ENCODE measurements around the gene TRAF3.
"Not testable (repeated sequence)": the region's sequence is repeated elsewhere in the genome, so short reads cannot be mapped to it uniquely, and the experiment has no call there.

Gene TRAF3

DNA sequence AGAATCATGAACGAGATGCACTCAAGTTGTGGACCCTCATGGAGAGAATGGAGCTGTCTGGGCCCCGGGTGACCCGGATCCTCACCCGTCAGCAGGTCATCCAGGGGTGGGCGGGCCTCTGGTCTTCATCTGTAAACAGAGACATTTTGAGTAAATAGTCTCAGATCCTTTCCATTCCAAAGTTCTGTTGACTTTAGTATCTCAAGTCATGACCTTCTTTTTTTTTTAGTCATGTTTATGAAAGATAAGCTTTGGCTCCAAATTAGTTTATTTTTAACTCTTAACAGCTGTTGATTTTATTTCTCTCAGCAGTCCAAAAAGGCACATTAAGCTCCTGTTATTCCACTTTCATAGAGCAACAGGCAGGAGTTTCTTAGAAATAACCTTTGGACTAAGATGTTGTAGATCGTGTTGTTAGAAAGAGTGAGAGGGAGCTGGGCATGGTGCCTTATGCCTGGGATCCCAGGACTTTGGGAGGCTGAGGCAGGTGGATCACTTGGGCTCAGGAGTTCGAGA lies 96.4 kb downstream of the TRAF3 start:
- Histone ChIP-seq H3K27ac (replicated peaks) (no peak overlapping the region), H3K4me3 (replicated peaks; ENCODE audit: insufficient read depth, low read length) (no peak overlapping the region), H3K27me3 (ENCODE audit: insufficient read depth, poor library complexity, severe bottlenecking) (no peaks in the 10 kb centered on the region)

DNA sequence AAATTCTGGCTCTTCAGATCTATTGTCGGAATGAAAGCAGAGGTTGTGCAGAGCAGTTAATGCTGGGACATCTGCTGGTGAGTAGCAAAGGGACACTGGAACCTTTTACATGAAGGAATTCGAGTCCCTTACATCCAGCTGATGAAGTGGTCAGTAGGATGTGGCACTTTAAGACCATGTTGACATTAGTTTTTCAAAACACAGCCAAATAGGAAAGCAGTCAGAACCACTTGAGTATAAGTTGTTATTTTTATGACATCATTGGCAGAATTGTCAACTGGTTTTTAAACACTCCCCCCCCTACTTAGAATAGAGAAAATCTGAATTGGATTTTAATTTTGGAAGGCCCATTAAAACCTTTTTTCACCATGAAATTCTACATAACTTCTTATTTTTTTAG lies 98.4 kb downstream of the TRAF3 start:
- DNase-seq (ENCODE audit: low read depth in 1 of 2, low spot score in 1 of 2) = no peak
- no peak overlapping the region for H3K4me3 ChIP-seq (replicated peaks; ENCODE audit: insufficient read depth, low read length)

More for the DNA sequence above, 96.4 kb downstream of the TRAF3 start:
- TF ChIP-seq POLR2AphosphoS5 (IDR thresholded peaks at IDR 0.05; ENCODE audit: low read depth) (no peak), CTCF (IDR thresholded peaks at IDR 0.05; ENCODE audit: insufficient read depth, low read length) (no peak), GABPA (IDR thresholded peaks at IDR 0.05; ENCODE audit: low read depth) (no peak), SPI1 (IDR thresholded peaks at IDR 0.05; ENCODE audit: borderline replicate concordance, low read depth) (no peak)
- TF ChIP-seq, protein P1, sequence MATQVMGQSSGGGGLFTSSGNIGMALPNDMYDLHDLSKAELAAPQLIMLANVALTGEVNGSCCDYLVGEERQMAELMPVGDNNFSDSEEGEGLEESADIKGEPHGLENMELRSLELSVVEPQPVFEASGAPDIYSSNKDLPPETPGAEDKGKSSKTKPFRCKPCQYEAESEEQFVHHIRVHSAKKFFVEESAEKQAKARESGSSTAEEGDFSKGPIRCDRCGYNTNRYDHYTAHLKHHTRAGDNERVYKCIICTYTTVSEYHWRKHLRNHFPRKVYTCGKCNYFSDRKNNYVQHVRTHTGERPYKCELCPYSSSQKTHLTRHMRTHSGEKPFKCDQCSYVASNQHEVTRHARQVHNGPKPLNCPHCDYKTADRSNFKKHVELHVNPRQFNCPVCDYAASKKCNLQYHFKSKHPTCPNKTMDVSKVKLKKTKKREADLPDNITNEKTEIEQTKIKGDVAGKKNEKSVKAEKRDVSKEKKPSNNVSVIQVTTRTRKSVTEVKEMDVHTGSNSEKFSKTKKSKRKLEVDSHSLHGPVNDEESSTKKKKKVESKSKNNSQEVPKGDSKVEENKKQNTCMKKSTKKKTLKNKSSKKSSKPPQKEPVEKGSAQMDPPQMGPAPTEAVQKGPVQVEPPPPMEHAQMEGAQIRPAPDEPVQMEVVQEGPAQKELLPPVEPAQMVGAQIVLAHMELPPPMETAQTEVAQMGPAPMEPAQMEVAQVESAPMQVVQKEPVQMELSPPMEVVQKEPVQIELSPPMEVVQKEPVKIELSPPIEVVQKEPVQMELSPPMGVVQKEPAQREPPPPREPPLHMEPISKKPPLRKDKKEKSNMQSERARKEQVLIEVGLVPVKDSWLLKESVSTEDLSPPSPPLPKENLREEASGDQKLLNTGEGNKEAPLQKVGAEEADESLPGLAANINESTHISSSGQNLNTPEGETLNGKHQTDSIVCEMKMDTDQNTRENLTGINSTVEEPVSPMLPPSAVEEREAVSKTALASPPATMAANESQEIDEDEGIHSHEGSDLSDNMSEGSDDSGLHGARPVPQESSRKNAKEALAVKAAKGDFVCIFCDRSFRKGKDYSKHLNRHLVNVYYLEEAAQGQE (IDR thresholded peaks at IDR 0.05; ENCODE audit: insufficient replicate concordance, low read depth) = no peak
- no peak for DNase-seq (ENCODE audit: low read depth in 1 of 2, low spot score in 1 of 2)

GRCh38 chr14:102877511-102877910 lies 100.3 kb downstream of the TRAF3 start:
- DNase-seq (ENCODE audit: low read depth in 1 of 2, low spot score in 1 of 2); H3K27me3 ChIP-seq (ENCODE audit: insufficient read depth, poor library complexity, severe bottlenecking); H3K4me3 ChIP-seq (replicated peaks; ENCODE audit: insufficient read depth, low read length); H3K27ac ChIP-seq (replicated peaks): not testable (repeated sequence)

More for the DNA sequence above, 98.4 kb downstream of the TRAF3 start:
- no peak for TF ChIP-seq CTCF (IDR thresholded peaks at IDR 0.05; ENCODE audit: insufficient read depth, low read length)
- TF ChIP-seq GABPA (IDR thresholded peaks at IDR 0.05; ENCODE audit: low read depth) = no peak
- TF ChIP-seq, protein P1 (IDR thresholded peaks at IDR 0.05; ENCODE audit: insufficient replicate concordance, low read depth) = no peak
- no peak for TF ChIP-seq SPI1 (IDR thresholded peaks at IDR 0.05; ENCODE audit: borderline replicate concordance, low read depth)
- TF ChIP-seq POLR2AphosphoS5 (IDR thresholded peaks at IDR 0.05; ENCODE audit: low read depth) = no peak
- no peak overlapping the region for H3K27ac ChIP-seq (replicated peaks)
- H3K27me3 ChIP-seq (ENCODE audit: insufficient read depth, poor library complexity, severe bottlenecking) = no peaks in the 10 kb centered on the region

GRCh38 chr14:102878174-102878969 lies 101.1 kb downstream of the TRAF3 start:
- DNase-seq (ENCODE audit: low read depth in 1 of 2, low spot score in 1 of 2) = no peak
- Histone ChIP-seq H3K27ac (replicated peaks) (no peak overlapping the region), H3K27me3 (ENCODE audit: insufficient read depth, poor library complexity, severe bottlenecking) (no peaks in the 10 kb centered on the region), H3K4me3 (replicated peaks; ENCODE audit: insufficient read depth, low read length) (no peak overlapping the region)
- TF ChIP-seq POLR2AphosphoS5 (IDR thresholded peaks at IDR 0.05; ENCODE audit: low read depth) = no peak
- TF ChIP-seq GABPA (IDR thresholded peaks at IDR 0.05; ENCODE audit: low read depth) = no peak

Data from HL-60 (cell line).